Smooth muscle cell (in vitro differentiated cells): ENCODE results near the gene DMC1. TPM values are rescaled to one million over a fixed set of nuclear protein-coding genes. Genes with fewer than 3 reads are reported as not detected.

Source experiments
- DNase-seq: peaks from one replicate; lab custom pipeline; 2025; ENCODE audit not compliant: unreplicated experiment; lab: John Stamatoyannopoulos, UW
- H2AFZ ChIP-seq: fragments of 200-600 bp; sonication (generic); 2 replicates; pipeline ENCODE4 v1.6.0; 2016; ENCODE audit warnings: antibody characterized with exemption, low read depth, mild to moderate bottlenecking
- H3F3A ChIP-seq: fragments of 200-600 bp; sonication (generic); 2 replicates; pipeline ENCODE4 v1.6.0; 2017; ENCODE audit warnings: antibody characterized with exemption, low read depth
- H3K27ac ChIP-seq: fragments of 200-600 bp; sonication (generic); 2 replicates; pipeline ENCODE4 v1.5.1; 2016; ENCODE audit warnings: low read depth, mild to moderate bottlenecking
- H3K27me3 ChIP-seq: fragments of 200-600 bp; sonication (generic); 2 replicates; pipeline ENCODE4 v1.6.1; 2016; ENCODE audit warnings: low read depth, mild to moderate bottlenecking
- H3K36me3 ChIP-seq: fragments of 200-600 bp; sonication (generic); 2 replicates; pipeline ENCODE4 v1.5.1; 2016; ENCODE audit warnings: low read depth
- H3K4me1 ChIP-seq: fragments of 200-600 bp; sonication (generic); 2 replicates; pipeline ENCODE4 v1.5.1; 2016; ENCODE audit warnings: low read depth
- H3K4me2 ChIP-seq: fragments of 200-600 bp; sonication (generic); 2 replicates; pipeline ENCODE4 v1.6.0; 2016; ENCODE audit warnings: mild to moderate bottlenecking
- H3K4me3 ChIP-seq: fragments of 200-600 bp; sonication (generic); 2 replicates; pipeline ENCODE4 v1.5.1; 2016; ENCODE audit warnings: mild to moderate bottlenecking
- H3K79me2 ChIP-seq: fragments of 200-600 bp; sonication (generic); 2 replicates; pipeline ENCODE4 v1.6.0; 2016; ENCODE audit warnings: low read depth, mild to moderate bottlenecking
- H3K9ac ChIP-seq: fragments of 200-600 bp; sonication (generic); 2 replicates; pipeline ENCODE4 v1.6.0; 2016; ENCODE audit warnings: low read depth
- H3K9me3 ChIP-seq: fragments of 200-600 bp; sonication (generic); replicated peaks from 2 replicates; pipeline ENCODE4 v1.5.1; 2016; ENCODE audit warnings: low read depth
- H4K20me1 ChIP-seq: fragments of 200-600 bp; sonication (generic); 2 replicates; pipeline ENCODE4 v1.6.0; 2016; ENCODE audit warnings: low read depth
- CTCF ChIP-seq: fragments of 200-600 bp; sonication (generic); IDR thresholded peaks from 2 replicates; pipeline ENCODE4 v1.5.1; 2017; ENCODE audit warnings: borderline replicate concordance, mild to moderate bottlenecking, antibody characterized with exemption; ENCODE audit not compliant: insufficient read depth, poor library complexity, severe bottlenecking
- WGBS: methylation state at CpG from one replicate; pipeline ENCODE4 v1.1.7; 2016; ENCODE audit warnings: low lambda C conversion rate; 5-methylcytosine and 5-hydroxymethylcytosine counted together
- polyA plus RNA-seq: library from polyadenylated mRNA; unstranded; fragments of >200 nt; fragmentation: Nextera tagmentation; extraction: Ambion mirVana; gene quantifications from 2 replicates; pipeline ENCODE4 v1.2.1, GENCODE V29; 2016
- total RNA-seq: library from RNA; depleted of rRNA; stranded (reverse); fragments of >200 nt; gene quantifications from 2 replicates; pipeline ENCODE4 v1.2.3, GENCODE V29; 2014

The DMC1 gene
- total and polyA plus RNA-seq, 2 experiments from 2014 or later = 0.81 to 1.1 TPM

- WGBS = 91% methylated on average over 6 of the region's 6 CpGs
Measured at GRCh38 chr22:38469306-38469781, 100.6 kb downstream of the DMC1 start.

More at GRCh38 chr22:38469306-38469781, 100.6 kb downstream of the DMC1 start:
- Histone ChIP-seq H3F3A (peaks cover 9% of the 10 kb centered on the region), H3K9ac (no peak overlapping the region), H3K9me3 (no peaks in the 10 kb centered on the region), H3K4me1 (peaks cover 8% of the 10 kb centered on the region), H4K20me1 (peaks cover 43% of the 10 kb centered on the region), H3K4me2 (peak overlapping the region; percentile 100), H3K27ac (no peak overlapping the region), H3K27me3 (no peaks in the 10 kb centered on the region), H3K79me2 (peaks cover 56% of the 10 kb centered on the region), H2AFZ (no peak overlapping the region), H3K4me3 (peak overlapping the region; percentile 91), H3K36me3 (no peaks in the 10 kb centered on the region)
- TF ChIP-seq CTCF = no peak
- DNase-seq = no peak

Other genes with a start within 250 kb of the DMC1 start
- gene KCNJ4, start 115.0 kb downstream of the DMC1 start, total RNA-seq = 0.81 TPM in 1 of 2 replicates, not detected in the other
- gene KCNJ4, start 115.0 kb downstream of the DMC1 start, polyA plus RNA-seq = not detected in 2 replicates
- 163 and 207 TPM in 2 replicates for gene KDELR3, start 102.1 kb downstream of the DMC1 start, total RNA-seq
- 198 and 252 TPM in 2 replicates for gene KDELR3, start 102.1 kb downstream of the DMC1 start, polyA plus RNA-seq
- 182 and 201 TPM in 2 replicates for gene DDX17, start 63.9 kb downstream of the DMC1 start, total RNA-seq
- gene DDX17, start 63.9 kb downstream of the DMC1 start, polyA plus RNA-seq = 11.5 and 22.2 TPM in 2 replicates
- 4.3 and 4.9 TPM in 2 replicates for gene FAM227A, start 86.2 kb upstream of the DMC1 start, total RNA-seq
- gene FAM227A, start 86.2 kb upstream of the DMC1 start, polyA plus RNA-seq = 1.5 and 3.8 TPM in 2 replicates
- 12.3 and 16.4 TPM in 2 replicates for gene CBY1, start 86.5 kb upstream of the DMC1 start, total RNA-seq
- 50.4 and 52.9 TPM in 2 replicates for gene CBY1, start 86.5 kb upstream of the DMC1 start, polyA plus RNA-seq
- 57.5 and 63.3 TPM in 2 replicates for gene TOMM22, start 111.8 kb upstream of the DMC1 start, total RNA-seq
- 64.7 and 71.2 TPM in 2 replicates for gene TOMM22, start 111.8 kb upstream of the DMC1 start, polyA plus RNA-seq
- gene JOSD1, start 130.8 kb upstream of the DMC1 start, total RNA-seq = 38.9 and 41.1 TPM in 2 replicates
- 6.2 and 12.5 TPM in 2 replicates for gene JOSD1, start 130.8 kb upstream of the DMC1 start, polyA plus RNA-seq
- gene GTPBP1, start 135.8 kb upstream of the DMC1 start, total RNA-seq = 15.8 and 25.3 TPM in 2 replicates
- gene GTPBP1, start 135.8 kb upstream of the DMC1 start, polyA plus RNA-seq = 23.7 and 24.3 TPM in 2 replicates
- 59.1 and 60.6 TPM in 2 replicates for gene SUN2, start 185.8 kb upstream of the DMC1 start, total RNA-seq
- 71.7 and 81.9 TPM in 2 replicates for gene SUN2, start 185.8 kb upstream of the DMC1 start, polyA plus RNA-seq
- 13.5 and 16.7 TPM in 2 replicates for gene DNAL4, start 224.0 kb upstream of the DMC1 start, total RNA-seq
- gene DNAL4, start 224.0 kb upstream of the DMC1 start, polyA plus RNA-seq = 29.7 and 33.5 TPM in 2 replicates